HepG2 (cell line): Measurements from ENCODE around the gene NME4. TPM values are rescaled to one million over a fixed set of nuclear protein-coding genes. Genes with fewer than 3 reads are reported as not detected.

ENCODE experiments used
- ATF7-NPFF ChIP-seq: sonication (generic); formaldehyde crosslinking; IDR thresholded peaks from 2 replicates; pipeline ENCODE4 v1.8.1; 2023; ENCODE audit warnings: mild to moderate bottlenecking, low read depth, missing genetic modification reagents, moderate library complexity
- BRD4 ChIP-seq: sonication (generic); formaldehyde crosslinking; IDR thresholded peaks from 2 replicates; pipeline ENCODE4 v1.4.0; 2020; ENCODE audit warnings: missing genetic modification reagents
- EP300 ChIP-seq, 3 experiments: sonication (generic) in 1 of 3; formaldehyde crosslinking in 1 of 3; IDR thresholded peaks; 2 replicates each; pipeline versions ENCODE4 v1.5.1 to v1.6.1; 2011 to 2020; ENCODE audit warnings: low read depth in 2 of 3, low read length in 2 of 3, borderline replicate concordance in 1 of 3, improper control_type of control experiment in 1 of 3, mild to moderate bottlenecking in 1 of 3, missing genetic modification reagents in 1 of 3, moderate library complexity in 1 of 3
- GTF2F1 ChIP-seq: fragments of 150-350 bp; IDR thresholded peaks from 2 replicates; pipeline ENCODE4 v1.6.1; 2014; ENCODE audit warnings: low read length
- KAT8 ChIP-seq: IDR thresholded peaks from 2 replicates; pipeline ENCODE4 v1.6.1; 2016; ENCODE audit warnings: missing genetic modification reagents, missing compliant biosample characterization
- KDM1A ChIP-seq: IDR thresholded peaks from 2 replicates; pipeline ENCODE4 v1.6.1; 2016; ENCODE audit warnings: missing compliant biosample characterization
- RAD51 ChIP-seq: fragments of 450-650 bp; IDR thresholded peaks from 2 replicates; pipeline ENCODE4 v1.6.1; 2016; ENCODE audit warnings: borderline replicate concordance
- RNF2 ChIP-seq: fragments of 450-650 bp; conservative IDR thresholded peaks from 2 replicates; pipeline ENCODE4 v1.6.1; 2016; ENCODE audit warnings: low read depth
- TEAD2 ChIP-seq: sonication (generic); formaldehyde crosslinking; IDR thresholded peaks from 2 replicates; pipeline ENCODE4 v1.9.0; 2021; ENCODE audit warnings: missing genetic modification reagents
- ZNF350 ChIP-seq: sonication (generic); formaldehyde crosslinking; IDR thresholded peaks from 2 replicates; pipeline ENCODE4 v1.4.0; 2020; ENCODE audit warnings: mild to moderate bottlenecking, low read depth, missing genetic modification reagents, borderline replicate concordance
- ZNF572 ChIP-seq: sonication (generic); formaldehyde crosslinking; IDR thresholded peaks from 2 replicates; pipeline ENCODE4 v1.5.1; 2020; ENCODE audit warnings: mild to moderate bottlenecking, missing genetic modification reagents
- ZSCAN9 ChIP-seq: IDR thresholded peaks from 2 replicates; pipeline ENCODE4 v1.6.1; 2016; ENCODE audit warnings: borderline replicate concordance
- polyA plus RNA-seq, 8 experiments: library from polyadenylated mRNA; depleted of rRNA in 3 of 8; stranded (reverse) in 7 of 8; unstranded in 1 of 8; fragments of >200 nt; fragmentation: Illumina TruSeq in 4 of 8; extraction: Trizol in 4 of 8; gene quantifications; 2 replicates each; pipeline versions ENCODE4 v1.2.1 to v1.2.3, GENCODE V29; 2011 to 2016; ENCODE audit warnings: low read depth in 4 of 8, missing spikeins in 1 of 8, mixed read lengths in 1 of 8; ENCODE audit not compliant: insufficient read depth in 1 of 8
- total RNA-seq, 5 experiments: library from RNA; depleted of rRNA; stranded (reverse); fragments of >200 nt; fragmentation: Illumina TruSeq; extraction: Trizol; gene quantifications; 2 replicates each; pipeline ENCODE4 v1.2.3, GENCODE V29; 2016; ENCODE audit warnings: low read depth in 1 of 5
- TF ChIP-seq, protein P1 (sequence below): sonication (generic); formaldehyde crosslinking; IDR thresholded peaks from 2 replicates; pipeline ENCODE4 v1.5.0; 2020; ENCODE audit warnings: missing genetic modification reagents
- TF ChIP-seq, protein P2 (sequence below): sonication (generic); formaldehyde crosslinking; IDR thresholded peaks from 2 replicates; pipeline ENCODE4 v1.5.0; 2020; ENCODE audit warnings: mild to moderate bottlenecking, missing genetic modification reagents, moderate library complexity
- TF ChIP-seq, protein P3 (sequence below): sonication (generic); formaldehyde crosslinking; IDR thresholded peaks from 2 replicates; pipeline ENCODE4 v1.5.0; 2020; ENCODE audit warnings: missing genetic modification reagents
- TF ChIP-seq, protein P4 (sequence below): sonication (generic); formaldehyde crosslinking; IDR thresholded peaks from 2 replicates; pipeline ENCODE4 v1.5.1; 2020; ENCODE audit warnings: mild to moderate bottlenecking, missing genetic modification reagents, borderline replicate concordance
- TF ChIP-seq, protein P5 (sequence below): sonication (generic); formaldehyde crosslinking; IDR thresholded peaks from 2 replicates; pipeline ENCODE4 v1.4.0; 2020; ENCODE audit warnings: missing genetic modification reagents, mild to moderate bottlenecking, borderline replicate concordance

NME4 gene
- total and polyA plus RNA-seq, 2 of the 13 experiments (the other 11 are each of a cell fraction or from before 2014, with no cell fraction given), result 121 to 263 TPM

DNA sequence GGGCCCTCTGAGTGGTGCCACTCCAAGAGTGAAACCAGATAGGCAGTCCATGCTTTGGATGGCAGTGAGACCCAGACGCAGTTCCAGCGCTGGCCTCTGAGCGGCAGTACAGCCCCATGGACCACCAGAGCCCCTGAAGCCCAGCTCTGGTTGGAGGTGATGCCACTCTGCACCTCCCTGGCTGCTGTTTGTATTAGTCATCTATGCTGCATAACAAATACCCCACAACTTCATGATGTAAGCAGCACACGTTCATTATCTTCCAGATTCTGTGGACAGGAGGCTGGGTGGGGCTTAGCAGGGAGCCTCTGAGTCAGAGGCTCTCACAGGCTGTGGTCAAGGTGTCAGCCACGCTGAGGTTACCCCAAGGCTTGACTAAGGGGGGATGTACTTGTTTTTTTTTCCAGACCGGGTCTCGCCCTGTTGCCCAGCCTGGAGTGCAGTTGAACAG, 5.1 kb upstream of the NME4 start (continued):
- TF ChIP-seq RNF2 (no peak), RAD51 (no peak), GTF2F1 (no peak), KAT8 (CRISPR knock-in tag) (no peak), TEAD2 (CRISPR knock-in tag) (no peak), KDM1A (CRISPR knock-in tag) (peak; percentile 65; the same call in 1 of the 2 replicates), ZNF572 (CRISPR knock-in tag) (no peak), ZSCAN9 (CRISPR knock-in tag) (no peak), EP300 (IDR thresholded peaks at IDR 0.05; ENCODE audit: low read depth in 2 of 2, low read length in 2 of 2) (no peak), EP300 (CRISPR knock-in tag; IDR thresholded peaks at IDR 0.05; ENCODE audit: borderline replicate concordance) (0 out of 2 replicates have a peak, but pooled peaks have one; percentile 21), ZNF350 (CRISPR knock-in tag) (no peak), BRD4 (no peak), ATF7-NPFF (CRISPR knock-in tag) (no peak)
- TF ChIP-seq, protein P1, sequence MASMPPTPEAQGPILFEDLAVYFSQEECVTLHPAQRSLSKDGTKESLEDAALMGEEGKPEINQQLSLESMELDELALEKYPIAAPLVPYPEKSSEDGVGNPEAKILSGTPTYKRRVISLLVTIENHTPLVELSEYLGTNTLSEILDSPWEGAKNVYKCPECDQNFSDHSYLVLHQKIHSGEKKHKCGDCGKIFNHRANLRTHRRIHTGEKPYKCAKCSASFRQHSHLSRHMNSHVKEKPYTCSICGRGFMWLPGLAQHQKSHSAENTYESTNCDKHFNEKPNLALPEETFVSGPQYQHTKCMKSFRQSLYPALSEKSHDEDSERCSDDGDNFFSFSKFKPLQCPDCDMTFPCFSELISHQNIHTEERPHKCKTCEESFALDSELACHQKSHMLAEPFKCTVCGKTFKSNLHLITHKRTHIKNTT (CRISPR knock-in tag), result no peak
- TF ChIP-seq, protein P2, sequence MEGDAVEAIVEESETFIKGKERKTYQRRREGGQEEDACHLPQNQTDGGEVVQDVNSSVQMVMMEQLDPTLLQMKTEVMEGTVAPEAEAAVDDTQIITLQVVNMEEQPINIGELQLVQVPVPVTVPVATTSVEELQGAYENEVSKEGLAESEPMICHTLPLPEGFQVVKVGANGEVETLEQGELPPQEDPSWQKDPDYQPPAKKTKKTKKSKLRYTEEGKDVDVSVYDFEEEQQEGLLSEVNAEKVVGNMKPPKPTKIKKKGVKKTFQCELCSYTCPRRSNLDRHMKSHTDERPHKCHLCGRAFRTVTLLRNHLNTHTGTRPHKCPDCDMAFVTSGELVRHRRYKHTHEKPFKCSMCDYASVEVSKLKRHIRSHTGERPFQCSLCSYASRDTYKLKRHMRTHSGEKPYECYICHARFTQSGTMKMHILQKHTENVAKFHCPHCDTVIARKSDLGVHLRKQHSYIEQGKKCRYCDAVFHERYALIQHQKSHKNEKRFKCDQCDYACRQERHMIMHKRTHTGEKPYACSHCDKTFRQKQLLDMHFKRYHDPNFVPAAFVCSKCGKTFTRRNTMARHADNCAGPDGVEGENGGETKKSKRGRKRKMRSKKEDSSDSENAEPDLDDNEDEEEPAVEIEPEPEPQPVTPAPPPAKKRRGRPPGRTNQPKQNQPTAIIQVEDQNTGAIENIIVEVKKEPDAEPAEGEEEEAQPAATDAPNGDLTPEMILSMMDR (CRISPR knock-in tag), result peak; percentile 97
- TF ChIP-seq, protein P3, sequence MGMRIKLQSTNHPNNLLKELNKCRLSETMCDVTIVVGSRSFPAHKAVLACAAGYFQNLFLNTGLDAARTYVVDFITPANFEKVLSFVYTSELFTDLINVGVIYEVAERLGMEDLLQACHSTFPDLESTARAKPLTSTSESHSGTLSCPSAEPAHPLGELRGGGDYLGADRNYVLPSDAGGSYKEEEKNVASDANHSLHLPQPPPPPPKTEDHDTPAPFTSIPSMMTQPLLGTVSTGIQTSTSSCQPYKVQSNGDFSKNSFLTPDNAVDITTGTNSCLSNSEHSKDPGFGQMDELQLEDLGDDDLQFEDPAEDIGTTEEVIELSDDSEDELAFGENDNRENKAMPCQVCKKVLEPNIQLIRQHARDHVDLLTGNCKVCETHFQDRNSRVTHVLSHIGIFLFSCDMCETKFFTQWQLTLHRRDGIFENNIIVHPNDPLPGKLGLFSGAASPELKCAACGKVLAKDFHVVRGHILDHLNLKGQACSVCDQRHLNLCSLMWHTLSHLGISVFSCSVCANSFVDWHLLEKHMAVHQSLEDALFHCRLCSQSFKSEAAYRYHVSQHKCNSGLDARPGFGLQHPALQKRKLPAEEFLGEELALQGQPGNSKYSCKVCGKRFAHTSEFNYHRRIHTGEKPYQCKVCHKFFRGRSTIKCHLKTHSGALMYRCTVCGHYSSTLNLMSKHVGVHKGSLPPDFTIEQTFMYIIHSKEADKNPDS, result no peak
- TF ChIP-seq, protein P4, sequence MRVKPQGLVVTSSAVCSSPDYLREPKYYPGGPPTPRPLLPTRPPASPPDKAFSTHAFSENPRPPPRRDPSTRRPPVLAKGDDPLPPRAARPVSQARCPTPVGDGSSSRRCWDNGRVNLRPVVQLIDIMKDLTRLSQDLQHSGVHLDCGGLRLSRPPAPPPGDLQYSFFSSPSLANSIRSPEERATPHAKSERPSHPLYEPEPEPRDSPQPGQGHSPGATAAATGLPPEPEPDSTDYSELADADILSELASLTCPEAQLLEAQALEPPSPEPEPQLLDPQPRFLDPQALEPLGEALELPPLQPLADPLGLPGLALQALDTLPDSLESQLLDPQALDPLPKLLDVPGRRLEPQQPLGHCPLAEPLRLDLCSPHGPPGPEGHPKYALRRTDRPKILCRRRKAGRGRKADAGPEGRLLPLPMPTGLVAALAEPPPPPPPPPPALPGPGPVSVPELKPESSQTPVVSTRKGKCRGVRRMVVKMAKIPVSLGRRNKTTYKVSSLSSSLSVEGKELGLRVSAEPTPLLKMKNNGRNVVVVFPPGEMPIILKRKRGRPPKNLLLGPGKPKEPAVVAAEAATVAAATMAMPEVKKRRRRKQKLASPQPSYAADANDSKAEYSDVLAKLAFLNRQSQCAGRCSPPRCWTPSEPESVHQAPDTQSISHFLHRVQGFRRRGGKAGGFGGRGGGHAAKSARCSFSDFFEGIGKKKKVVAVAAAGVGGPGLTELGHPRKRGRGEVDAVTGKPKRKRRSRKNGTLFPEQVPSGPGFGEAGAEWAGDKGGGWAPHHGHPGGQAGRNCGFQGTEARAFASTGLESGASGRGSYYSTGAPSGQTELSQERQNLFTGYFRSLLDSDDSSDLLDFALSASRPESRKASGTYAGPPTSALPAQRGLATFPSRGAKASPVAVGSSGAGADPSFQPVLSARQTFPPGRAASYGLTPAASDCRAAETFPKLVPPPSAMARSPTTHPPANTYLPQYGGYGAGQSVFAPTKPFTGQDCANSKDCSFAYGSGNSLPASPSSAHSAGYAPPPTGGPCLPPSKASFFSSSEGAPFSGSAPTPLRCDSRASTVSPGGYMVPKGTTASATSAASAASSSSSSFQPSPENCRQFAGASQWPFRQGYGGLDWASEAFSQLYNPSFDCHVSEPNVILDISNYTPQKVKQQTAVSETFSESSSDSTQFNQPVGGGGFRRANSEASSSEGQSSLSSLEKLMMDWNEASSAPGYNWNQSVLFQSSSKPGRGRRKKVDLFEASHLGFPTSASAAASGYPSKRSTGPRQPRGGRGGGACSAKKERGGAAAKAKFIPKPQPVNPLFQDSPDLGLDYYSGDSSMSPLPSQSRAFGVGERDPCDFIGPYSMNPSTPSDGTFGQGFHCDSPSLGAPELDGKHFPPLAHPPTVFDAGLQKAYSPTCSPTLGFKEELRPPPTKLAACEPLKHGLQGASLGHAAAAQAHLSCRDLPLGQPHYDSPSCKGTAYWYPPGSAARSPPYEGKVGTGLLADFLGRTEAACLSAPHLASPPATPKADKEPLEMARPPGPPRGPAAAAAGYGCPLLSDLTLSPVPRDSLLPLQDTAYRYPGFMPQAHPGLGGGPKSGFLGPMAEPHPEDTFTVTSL (CRISPR knock-in tag), result no peak
- TF ChIP-seq, protein P5, sequence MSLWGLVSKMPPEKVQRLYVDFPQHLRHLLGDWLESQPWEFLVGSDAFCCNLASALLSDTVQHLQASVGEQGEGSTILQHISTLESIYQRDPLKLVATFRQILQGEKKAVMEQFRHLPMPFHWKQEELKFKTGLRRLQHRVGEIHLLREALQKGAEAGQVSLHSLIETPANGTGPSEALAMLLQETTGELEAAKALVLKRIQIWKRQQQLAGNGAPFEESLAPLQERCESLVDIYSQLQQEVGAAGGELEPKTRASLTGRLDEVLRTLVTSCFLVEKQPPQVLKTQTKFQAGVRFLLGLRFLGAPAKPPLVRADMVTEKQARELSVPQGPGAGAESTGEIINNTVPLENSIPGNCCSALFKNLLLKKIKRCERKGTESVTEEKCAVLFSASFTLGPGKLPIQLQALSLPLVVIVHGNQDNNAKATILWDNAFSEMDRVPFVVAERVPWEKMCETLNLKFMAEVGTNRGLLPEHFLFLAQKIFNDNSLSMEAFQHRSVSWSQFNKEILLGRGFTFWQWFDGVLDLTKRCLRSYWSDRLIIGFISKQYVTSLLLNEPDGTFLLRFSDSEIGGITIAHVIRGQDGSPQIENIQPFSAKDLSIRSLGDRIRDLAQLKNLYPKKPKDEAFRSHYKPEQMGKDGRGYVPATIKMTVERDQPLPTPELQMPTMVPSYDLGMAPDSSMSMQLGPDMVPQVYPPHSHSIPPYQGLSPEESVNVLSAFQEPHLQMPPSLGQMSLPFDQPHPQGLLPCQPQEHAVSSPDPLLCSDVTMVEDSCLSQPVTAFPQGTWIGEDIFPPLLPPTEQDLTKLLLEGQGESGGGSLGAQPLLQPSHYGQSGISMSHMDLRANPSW (CRISPR knock-in tag), result no peak
